ENCODE measurements around the gene ODAD4.

The ODAD4 gene

DNA sequence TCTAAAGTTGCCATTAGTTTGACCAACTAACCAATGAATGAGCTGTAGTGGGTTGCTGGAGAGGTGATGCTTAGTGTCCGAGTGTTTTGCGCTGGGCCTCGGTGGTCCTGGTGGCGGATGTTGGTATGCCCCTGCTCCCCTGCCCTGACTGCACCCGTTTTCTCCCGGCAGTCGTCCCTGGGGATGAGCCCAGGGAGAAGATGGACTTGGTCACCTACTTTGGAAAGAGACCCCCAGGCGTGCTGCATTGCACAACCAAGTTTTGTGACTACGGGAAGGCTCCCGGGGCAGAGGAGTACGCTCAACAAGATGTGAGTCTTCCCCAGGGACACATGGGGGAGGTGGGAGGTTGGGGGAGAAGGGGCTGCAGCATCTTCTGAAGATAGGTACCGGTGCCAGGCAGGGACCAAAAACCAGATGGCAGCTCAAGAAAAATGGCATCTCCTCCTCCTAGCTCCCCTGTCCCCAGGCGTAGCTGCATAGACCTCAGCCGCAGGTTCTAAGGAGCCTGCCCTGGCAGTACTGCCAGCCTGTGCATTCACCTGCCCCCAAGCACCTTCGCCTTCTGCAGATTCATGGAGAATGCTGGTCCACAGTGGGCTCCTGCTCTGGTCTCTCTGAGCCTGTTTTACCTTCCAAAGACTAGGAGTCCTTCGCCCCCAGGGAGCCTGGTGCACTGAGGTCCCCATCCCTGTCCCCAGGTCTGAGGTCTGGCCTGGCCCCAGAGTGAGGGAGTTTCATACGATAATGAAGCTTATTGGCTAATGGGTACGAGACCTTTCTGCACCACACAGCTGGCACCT is 41.5 kb downstream of the ODAD4 start:
- no peak for DNase-seq (ENCODE audit: low read depth in 3 of 3)

DNA sequence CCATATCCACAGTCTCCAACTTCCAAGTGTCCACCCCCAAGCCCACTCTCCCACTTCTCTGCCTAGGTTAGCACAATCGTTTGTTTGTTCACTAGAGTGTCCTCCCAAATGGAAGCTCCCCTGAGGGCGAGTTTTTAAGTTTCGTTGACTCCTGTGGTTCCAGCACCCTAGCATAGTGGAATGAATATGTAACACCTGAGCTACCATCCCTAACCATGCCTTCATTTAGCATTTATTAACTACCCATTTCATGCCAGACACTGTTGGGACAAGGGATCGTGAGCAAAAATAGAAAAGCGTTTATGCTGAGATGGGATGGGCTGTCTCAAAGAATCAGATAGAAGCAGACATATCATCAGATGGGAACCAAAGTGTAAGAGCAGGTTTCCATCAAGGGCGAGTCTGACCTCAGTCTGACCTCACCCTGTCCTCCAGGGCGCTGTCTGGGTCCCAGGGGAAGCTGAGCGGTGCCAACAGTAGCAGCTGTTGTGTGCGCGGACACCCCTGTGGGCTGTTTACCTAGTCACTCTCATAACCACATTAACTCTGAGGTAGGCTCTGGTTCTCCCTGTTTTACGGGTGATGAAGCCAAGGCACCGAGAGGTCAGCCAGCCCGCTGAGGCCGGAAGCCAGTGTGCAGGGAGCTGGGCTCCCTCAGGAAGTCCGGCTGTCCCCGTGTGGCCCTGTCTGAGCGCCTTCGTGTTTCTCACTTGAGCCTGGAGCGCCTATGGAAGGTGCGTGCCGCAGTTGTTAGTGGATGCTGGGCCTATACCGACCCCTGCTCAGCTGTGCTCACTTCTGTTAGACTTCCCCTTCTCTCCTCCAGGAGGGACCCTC is 42.4 kb downstream of the ODAD4 start:
- no peak for DNase-seq (ENCODE audit: low read depth in 3 of 3)

DNA sequence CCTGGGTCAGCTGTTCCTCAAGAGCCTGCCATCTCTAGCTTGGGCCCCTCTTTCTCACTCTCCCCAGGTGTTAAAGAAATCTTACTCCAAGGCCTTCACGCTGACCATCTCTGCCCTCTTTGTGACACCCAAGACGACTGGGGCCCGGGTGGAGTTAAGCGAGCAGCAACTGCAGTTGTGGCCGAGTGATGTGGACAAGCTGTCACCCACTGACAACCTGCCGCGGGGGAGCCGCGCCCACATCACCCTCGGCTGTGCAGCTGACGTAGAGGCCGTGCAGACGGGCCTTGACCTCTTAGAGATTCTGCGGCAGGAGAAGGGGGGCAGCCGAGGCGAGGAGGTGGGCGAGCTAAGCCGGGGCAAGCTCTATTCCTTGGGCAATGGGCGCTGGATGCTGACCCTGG is 43.0 kb downstream of the ODAD4 start:
- DNase-seq (ENCODE audit: low read depth in 3 of 3), result no peak

DNA sequence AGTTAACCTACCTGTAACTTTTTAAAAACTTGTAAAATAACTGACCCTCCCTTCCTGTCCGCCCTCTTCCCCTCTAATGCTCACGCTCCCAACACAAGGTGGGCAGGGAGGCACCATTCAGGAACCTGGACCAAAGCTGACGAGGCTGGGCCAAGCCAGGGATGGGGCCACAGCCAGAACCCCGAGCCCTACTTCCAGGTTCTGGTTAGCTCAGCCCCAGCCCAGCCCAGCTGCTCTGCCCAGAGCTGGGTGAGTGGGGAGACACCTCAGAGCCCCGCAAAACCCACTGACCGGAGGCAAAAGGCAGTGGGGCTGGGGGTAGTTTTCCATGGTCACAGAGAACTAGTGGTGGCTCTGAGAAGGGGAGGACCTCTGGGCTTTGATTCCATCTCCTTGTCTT is 43.6 kb downstream of the ODAD4 start:
- DNase-seq (ENCODE audit: low read depth in 3 of 3), result no peak

DNA sequence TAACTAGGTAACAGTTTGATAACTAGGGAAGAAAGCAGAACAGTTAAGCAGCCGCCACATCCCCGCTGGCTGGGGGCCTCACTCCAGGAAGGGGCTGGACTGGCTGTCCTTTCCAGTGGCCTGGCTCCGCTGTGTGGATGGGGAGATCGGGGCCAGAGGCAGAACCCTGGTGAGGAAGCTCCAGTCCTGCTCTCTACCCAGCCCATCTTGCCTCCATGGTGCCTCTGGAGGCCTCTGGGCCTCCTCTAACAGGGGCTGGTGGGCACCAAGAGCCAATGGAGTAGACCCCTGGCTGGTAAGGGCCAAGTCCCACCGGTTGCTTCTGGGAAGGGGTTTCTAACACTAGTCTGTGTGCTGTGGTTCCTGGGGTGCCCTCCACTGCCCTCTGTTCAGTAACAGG is 44.2 kb downstream of the ODAD4 start:
- no peak for DNase-seq (ENCODE audit: low read depth in 3 of 3)

DNA sequence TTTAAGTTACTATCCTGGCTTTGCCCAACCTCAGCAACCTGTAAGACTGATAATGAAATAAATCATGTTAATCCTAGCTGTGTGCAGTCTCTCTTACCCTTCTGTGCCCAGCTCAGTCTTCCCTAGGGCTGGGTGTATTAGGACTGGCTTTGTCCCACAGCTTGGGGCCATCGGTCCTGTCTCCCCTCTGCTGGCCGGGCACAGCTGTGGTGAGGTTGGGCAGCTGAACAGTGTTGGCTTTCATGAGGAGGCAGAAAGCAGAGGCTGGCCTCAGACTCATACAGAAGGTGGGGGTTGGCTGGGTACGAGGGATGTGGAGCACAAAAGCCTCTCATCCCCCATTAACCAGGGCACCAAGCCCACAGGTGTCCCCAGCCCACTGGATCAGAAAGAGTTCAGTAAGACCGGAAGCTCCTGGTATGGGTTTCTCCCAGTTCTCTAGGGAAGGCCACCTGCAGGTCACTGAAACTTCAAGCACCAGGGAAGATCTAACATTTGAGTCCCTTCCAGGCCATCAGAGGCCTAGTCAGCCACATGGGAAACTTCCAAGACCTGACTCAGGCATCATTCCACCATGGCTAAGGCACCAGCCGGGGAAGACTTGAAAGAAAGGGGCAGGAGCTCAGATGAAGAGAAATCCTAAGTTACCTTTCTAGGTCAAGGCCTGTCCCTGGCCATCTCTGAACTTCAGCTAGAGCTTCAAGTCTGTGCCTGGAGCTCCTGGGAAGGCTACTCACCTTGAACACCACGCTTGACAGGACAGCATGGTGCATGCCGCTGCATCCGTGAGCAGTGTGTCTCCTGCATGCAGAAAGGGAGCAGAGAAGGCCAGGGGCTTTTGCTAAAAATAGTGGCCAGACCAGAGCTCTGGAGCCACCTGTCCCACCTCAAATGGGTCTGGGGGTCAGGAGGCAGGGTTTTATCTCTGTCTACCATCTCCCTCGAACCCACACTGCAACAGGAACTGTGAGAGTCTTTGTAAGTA is 45.0 kb downstream of the ODAD4 start:
- DNase-seq (ENCODE audit: low read depth in 3 of 3), result no peak

DNA sequence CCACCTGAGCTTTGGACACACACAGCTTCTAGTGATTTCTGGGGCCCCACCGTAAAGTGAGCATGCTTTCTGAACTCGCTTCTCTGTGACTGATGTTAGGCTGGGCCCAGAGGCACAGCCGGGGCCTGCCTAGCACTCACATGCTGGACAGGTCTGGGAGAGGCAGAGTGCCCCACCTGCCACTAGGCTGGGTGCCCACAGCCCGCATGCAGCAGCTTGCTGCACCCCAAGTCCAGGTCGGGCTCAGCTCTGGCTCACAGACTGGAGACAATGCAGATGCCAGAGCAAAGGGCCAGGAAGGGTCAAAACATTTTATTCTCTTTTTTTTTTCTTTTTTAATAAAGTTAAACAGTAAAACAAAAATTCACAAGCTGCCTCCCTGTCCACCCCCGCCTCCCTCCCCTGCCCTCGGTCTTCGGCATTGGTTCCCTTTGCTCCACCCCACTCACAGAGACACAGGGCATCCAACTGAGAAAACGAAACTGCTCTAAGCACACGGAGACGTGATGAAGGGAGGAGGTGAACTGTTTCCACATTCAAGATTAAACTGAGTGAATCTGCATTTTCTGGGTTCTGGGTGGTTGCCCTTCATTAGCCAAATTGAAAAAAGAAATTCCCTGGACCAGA is 45.8 kb downstream of the ODAD4 start:
- DNase-seq (ENCODE audit: low read depth in 3 of 3), result no peak

DNA sequence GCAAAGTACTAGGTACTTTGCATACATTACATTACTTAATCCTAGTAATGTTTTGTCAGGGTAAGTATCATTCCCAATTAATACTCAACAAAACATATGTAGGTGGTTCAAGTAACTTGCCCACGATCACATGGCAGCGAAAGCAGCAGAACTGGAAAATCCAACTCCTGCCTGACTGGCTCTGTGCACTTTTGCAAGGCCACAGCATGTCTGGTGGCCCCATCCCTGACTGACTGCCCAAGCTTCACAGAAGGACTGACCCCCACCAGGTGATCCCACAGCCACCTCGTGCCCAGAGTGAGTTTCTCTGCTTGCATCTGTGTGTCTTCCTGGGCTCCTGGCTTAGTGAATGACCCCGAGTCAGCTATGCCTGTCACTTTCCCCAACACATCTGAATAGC is 47.6 kb downstream of the ODAD4 start:
- no peak for DNase-seq (ENCODE audit: low read depth in 3 of 3)

DNA sequence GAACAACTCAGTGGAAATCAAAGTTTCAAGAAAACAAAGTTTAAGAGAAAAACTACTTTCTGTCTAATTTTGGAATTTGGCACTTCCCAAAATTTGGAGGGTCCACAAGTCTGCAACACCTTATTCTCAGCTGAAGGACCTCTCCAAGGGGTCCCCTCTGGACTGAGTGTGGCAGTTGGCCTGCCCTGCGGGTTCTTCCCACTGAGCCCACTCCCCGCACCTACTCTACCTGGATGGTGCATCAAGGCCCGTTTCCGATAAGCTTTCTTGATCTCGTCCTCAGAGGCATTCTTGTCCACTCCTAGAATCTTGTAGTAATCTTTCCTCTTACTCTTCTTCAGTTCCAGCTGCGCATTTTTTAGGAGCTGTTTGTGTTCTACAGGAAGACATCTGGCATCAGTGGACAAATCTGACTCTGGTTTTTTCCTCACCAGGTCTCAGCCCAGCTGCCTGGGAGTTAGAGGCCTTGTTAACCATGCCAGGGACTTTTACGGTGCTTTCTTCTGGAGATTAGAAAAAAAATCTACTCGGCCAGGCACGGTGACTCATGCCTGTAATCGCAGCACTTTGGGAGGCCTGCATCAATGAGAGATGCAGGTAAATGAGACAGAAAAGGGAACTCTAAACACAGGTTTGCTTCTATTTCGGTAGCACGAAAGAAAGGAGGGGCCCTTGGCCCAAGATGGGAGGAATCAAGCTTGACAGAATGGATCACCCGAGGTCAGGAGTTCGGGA is 51.8 kb downstream of the ODAD4 start:
- DNase-seq (ENCODE audit: low read depth in 3 of 3), result no peak

DNA sequence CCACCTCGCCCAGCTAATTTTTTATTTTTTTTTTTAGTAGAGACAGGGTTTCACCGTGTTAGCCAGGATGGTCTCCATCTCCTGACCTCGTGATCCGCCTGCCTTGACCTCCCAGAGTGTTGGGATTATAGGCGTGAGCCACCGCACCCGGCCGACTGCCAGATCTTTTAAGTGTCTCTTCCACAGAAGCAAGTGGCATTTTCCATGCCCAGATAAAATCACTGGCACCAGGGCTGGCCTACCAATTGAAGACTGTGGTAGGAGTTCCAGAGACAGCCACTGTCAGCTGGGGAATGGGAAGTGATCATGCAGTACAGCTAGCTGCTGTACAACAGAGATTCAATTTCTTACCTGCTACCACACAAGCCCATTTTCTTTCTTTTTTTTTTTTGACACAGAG is 54.0 kb downstream of the ODAD4 start:
- no peak for DNase-seq (ENCODE audit: low read depth in 3 of 3)

DNA sequence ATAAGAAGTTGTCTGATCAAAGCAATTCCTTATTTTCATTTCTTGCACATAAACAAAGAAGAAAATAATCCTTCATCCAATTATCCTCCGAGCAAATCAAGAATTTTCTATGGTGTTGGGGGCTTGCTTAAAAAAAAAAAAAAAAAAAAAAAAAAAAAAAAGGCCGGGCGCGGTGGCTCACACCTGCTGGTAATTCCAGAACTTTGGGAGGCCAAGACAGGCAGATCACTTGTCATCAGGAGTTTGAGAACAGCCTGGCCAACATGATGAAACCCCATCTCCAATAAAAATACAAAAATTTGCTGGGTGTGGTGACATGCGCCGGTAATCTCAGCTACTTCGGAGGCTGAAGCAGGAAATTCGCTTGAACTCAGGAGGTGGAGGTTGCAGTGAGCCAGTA is 55.5 kb downstream of the ODAD4 start:
- no peak for DNase-seq (ENCODE audit: low read depth in 3 of 3)

DNA sequence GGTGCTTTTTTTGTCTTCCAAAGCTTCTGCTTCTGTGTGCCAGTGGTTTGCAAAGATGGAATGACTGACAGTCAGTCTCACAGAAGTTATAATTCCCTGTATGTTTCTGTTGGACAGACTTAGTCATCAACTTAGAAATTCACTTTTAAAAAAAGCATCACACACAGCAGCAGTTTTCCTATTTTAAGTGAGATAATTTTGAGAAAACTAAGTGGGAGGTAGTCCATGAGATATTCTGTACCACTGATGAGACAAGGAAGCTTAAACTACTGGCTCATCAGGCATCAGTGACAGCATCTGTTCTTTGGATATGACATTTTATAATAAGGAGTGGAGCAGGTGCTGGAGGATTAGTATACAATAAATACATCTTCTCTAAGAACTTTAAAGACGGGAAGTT is 56.2 kb downstream of the ODAD4 start:
- DNase-seq (ENCODE audit: low read depth in 3 of 3), result no peak

DNA sequence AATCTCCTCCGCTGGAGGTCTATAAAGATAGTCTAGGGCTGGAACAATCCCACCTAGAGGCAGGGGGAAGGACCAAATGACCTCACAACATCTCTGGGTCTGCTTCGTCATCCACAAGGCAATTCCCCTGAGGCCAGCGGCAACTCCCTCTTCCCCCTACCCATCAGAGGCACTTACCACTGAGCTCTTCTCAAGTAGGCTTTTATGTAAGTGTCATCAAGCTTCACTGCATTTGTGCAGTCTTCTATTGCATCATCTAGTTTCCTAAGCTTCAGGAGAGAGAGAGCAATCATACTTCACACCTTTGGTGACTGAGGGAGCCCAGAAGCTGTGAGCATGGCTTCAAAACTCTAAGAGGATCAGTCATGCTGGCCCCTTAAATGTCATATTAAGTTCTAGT is 57.2 kb downstream of the ODAD4 start:
- no peak for DNase-seq (ENCODE audit: low read depth in 3 of 3)

DNA sequence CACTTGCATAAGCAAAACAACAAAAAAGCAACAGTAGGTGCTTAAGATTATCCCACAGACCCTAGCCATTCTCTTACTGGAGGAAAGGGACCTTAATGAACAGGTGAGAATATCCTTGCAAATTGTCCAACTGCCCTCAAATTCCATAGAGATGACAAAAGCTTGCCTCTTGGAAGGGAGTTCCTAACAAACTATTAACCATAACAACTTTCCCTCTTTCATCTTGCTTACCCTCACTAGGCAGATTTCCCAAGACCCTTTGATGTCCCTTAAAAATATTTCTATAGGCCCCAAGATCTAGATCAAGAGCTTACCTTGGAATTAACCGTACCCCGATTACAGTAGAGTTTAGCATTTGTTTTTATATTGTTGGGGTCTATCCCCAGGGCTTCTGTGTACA is 58.0 kb downstream of the ODAD4 start:
- DNase-seq (ENCODE audit: low read depth in 3 of 3), result no peak

DNA sequence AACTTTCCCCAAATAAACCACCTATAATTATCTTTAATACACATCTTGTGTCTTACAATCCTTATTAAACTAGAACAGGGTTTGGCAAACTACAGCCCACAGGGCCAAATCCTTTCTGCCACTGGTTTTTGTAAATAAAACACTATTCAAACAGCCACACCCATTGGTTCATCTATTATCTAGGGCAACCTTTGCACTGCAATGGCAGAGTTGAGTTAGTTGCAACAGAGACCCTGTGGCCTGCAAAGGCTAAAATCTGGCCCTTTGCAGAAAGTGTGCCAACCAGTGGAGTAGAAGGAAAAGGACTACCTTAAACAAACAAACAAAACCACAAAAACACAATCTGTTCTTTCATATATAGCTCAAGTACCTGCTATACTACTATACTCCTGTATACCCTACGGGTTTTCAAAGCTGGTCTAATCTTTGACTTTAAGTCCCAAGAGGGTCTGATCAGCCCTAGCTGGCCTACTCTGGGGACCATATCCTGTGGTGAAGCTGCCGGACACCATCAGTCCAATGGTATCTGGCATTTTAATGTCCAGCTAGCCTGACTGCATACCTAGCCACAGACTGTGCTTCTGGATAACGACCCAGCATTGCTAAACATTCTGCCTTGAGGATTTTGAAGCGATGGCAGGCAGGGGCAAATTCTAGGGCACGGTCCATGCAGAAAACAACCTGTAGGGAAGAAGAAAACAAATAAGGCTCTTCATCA is 59.4 kb downstream of the ODAD4 start:
- no peak for DNase-seq (ENCODE audit: low read depth in 3 of 3)

DNA sequence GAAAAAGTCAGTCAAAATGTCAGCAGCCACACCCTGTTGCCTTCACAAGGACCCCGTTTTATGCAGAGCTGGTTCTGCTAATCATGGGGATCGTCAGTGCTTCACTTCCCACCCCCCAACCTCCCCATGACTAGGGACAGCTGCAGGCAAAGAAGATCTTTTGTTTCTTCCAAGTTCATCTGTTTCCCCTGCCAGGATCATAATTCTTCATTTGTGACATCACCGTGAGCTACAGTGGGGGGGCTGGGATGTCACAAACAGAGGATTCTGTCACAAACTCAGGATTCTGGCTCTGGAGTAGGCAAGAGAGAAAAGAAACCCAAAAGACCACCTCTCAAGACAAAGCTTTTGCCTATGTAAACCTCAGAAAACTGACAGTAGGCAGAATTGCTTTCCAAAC is 62.2 kb downstream of the ODAD4 start:
- no peak for DNase-seq (ENCODE audit: low read depth in 3 of 3)

DNA sequence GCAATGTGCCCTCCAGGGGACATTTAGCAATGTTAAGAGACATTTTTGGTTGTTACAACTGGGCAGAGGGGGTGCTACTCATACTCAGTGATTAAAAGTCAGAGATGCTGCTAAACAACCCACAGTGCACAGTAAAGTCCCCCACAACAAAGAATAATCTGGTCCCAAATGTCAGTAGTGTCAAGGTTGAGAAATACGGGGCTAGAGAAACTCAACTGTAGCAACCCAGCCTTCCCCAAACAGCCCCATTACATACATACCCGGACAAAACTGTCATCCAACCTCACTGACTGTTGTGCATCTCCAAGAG is 66.4 kb downstream of the ODAD4 start:
- DNase-seq (ENCODE audit: low read depth in 3 of 3), result no peak

DNA sequence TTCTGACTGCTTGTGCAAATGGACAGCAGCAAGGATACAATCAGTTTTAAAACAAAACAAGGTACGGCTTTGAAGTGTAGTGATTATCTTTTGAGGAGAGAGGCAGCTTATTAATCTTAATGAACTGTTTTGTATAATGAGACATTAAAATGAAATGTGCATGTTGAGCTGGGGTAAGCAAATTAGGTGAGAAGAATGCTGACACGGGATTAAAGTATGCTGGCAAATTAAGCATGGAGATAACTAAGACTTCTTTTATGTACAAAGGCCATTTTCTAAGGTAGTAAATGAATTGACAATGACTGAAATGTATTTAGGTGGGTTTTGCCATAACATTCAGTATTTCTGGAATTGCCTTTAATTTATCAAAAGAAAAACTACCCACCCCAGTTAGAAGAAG is 68.1 kb downstream of the ODAD4 start:
- DNase-seq (ENCODE audit: low read depth in 3 of 3), result no peak

DNA sequence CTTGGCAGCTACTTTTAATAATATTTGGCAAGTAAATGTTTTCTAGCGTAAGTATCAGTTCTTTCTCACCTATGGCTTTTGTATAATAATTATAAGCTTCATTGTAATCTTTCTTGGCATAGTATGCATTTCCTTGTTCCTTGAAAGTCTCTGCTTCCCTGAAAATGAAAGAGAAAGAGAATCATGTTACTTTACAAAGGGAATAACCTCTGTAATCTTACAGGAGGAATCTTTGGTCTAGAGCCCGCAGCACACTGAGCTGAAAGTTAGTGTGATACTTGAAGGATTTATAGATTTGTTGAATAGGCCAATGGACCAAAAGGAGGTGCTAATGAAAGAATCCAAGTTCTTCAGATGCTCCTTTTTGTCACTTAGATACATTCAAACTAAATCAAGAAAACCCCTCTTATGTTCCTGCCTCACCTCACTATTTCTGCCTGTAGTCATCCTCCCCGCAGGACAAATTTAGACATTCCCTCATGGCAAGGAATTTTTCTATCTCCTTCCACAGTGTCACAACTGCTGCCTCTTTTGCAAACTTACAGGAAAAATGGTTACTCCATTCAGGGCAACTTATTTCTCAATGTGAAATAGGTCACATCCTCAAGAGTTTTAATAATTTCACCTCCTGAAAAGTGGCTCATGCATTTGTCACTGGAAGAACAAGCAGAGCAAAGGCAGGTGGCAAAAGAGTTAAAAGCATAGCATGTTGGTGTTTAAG is 70.2 kb downstream of the ODAD4 start:
- DNase-seq (ENCODE audit: low read depth in 3 of 3), result no peak

DNA sequence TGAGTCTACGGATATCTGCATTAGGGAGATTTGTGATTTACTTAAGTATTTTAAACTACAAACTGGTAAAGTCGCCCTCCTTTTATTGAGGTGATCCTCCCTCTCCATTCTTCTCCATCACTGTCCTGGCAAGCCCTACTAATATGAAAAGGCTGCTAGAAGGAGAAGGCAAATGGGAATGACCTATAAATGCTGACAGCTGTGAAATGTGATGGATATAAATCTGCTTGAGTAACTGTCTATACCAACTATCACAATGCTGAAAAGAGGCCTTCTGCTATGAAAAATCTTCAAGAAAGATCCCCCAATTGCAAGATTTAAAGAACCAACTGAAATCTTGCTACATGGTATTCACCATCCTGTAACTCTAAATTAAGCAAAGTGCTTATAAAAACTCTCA is 71.3 kb downstream of the ODAD4 start:
- no peak for DNase-seq (ENCODE audit: low read depth in 3 of 3)
